Measurements from ENCODE around the gene TTC27.

Gene TTC27

DNA sequence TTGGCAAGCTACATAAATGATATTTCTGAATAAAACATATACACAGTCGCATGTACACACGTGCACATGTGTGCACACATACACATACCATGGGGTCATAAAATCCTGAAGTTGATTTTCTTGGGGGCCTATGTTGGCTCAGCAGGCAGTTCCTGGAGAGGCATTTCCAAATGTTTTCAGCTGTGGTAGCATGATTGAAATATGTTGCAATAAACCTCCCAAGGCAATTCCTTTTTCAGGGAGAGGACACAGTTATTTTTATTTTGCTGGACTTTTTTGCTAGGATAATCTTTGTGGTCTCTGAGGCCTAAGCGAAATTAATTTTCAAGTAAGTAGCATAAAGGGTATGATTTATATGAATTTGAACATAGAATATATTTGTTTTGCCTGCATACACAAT is 192.2 kb downstream of the TTC27 start:
- TF ChIP-seq Cebpa-rat (IDR thresholded peaks at IDR 0.05), result peak in 1 of 11 experiments; percentile 20; a peak in 1 of 22 replicates
- Histone ChIP-seq H3K9me3 (replicated peaks in 1 of 11) (no peaks in the 10 kb centered on the region), H3K27ac (no peak overlapping the region)

DNA sequence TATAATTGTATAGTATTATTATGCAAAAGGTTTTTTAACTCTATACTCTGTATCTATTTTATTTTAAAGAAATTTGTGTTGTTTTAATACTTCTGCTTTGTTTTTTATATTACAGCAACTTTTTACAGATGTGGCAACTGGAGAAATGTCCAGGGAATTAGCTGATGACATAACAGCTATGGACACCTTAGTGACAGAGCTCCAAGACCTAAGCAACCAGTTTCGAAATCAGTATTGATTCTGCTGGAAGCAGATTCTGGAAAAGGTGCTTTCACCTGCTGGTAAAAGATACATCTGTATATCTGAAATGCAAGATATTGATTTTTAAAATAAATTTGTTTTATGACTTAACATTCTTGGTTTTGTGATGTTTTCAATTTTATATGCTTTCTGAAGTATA is 192.9 kb downstream of the TTC27 start:
- H3K9ac ChIP-seq, result no peak overlapping the region
- TF ChIP-seq Cebpa-rat (IDR thresholded peaks at IDR 0.05), result no peak
- H3K4me2 ChIP-seq, result no peak overlapping the region
- peaks cover 0 to 4% (median 0%) of the 10 kb centered on the region in 10 experiments; a peak in 1 of 20 replicates for H3K4me1 ChIP-seq
- H3K4me3 ChIP-seq, result no peak overlapping the region
- peaks cover 0 to 43% (median 24%) of the 10 kb centered on the region in 11 experiments; a peak in 12 of 22 replicates for H3K36me3 ChIP-seq
- no peaks in the 10 kb centered on the region for H4K20me1 ChIP-seq
- H3K27me3 ChIP-seq, result no peaks in the 10 kb centered on the region
- no peaks in the 10 kb centered on the region for H3K9me3 ChIP-seq (replicated peaks in 1 of 11)
- no peak overlapping the region for H3K27ac ChIP-seq

More for the DNA sequence above, 192.2 kb downstream of the TTC27 start:
- Histone ChIP-seq H3K4me1 (peaks cover 0 to 4% (median 0%) of the 10 kb centered on the region in 10 experiments; a peak in 1 of 20 replicates), H3K9ac (no peak overlapping the region), H4K20me1 (no peaks in the 10 kb centered on the region), H3K4me2 (no peak overlapping the region), H3K36me3 (peaks cover 0 to 43% (median 24%) of the 10 kb centered on the region in 11 experiments; a peak in 12 of 22 replicates), H3K27me3 (no peaks in the 10 kb centered on the region), H3K4me3 (no peak overlapping the region)

- Histone ChIP-seq H3K27ac (no peak overlapping the region), H3K4me2 (no peak overlapping the region), H3K36me3 (peaks cover 0 to 30% (median 10%) of the 10 kb centered on the region in 11 experiments; a peak in 9 of 22 replicates), H3K4me1 (no peaks in the 10 kb centered on the region), H3K4me3 (no peak overlapping the region), H3K9ac (no peak overlapping the region), H3K27me3 (no peaks in the 10 kb centered on the region), H4K20me1 (no peaks in the 10 kb centered on the region), H3K9me3 (replicated peaks in 1 of 11) (peaks cover 0 to 4% (median 3%) of the 10 kb centered on the region in 11 experiments; a peak in 9 of 22 replicates)
- no peak for TF ChIP-seq Cebpa-rat (IDR thresholded peaks at IDR 0.05)
These were observed 196.4 kb downstream of the TTC27 start for GRCh38 chr2:32824070-32824809.

DNA sequence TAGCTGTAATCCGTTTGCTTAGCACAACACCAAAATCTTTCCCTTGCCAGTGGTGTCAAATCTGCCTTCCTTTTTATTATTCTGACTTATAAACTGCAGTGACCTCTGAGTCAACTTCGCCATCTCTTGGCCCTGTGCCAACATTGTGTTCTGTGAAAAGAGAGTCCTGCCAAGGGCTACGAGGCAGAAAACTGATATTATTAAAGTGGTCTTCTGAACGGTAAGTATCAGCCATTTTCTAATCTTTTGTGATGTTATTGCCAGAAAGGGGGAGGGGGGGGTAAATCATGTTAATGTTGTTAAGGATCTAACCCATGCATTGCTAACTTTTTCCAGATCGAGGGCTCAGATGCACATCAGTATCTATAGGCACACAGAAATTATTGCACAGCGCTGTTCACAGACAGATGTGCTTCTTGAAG is 197.5 kb downstream of the TTC27 start:
- no peak for TF ChIP-seq Cebpa-rat (IDR thresholded peaks at IDR 0.05)
- Histone ChIP-seq H3K36me3 (peaks cover 0 to 19% (median 3%) of the 10 kb centered on the region in 11 experiments; a peak in 6 of 22 replicates), H3K4me3 (no peak overlapping the region), H3K4me1 (no peaks in the 10 kb centered on the region), H3K9me3 (replicated peaks in 1 of 11) (peaks cover 0 to 9% (median 7%) of the 10 kb centered on the region in 11 experiments; a peak in 11 of 22 replicates), H3K27me3 (no peaks in the 10 kb centered on the region), H3K9ac (no peak overlapping the region), H3K27ac (no peak overlapping the region), H3K4me2 (no peak overlapping the region), H4K20me1 (no peaks in the 10 kb centered on the region)

GRCh38 chr2:32830196-32830595 is 202.3 kb downstream of the TTC27 start:
- Histone ChIP-seq H3K27me3 (no peaks in the 10 kb centered on the region), H4K20me1 (no peaks in the 10 kb centered on the region), H3K27ac (no peak overlapping the region), H3K36me3 (0 out of 22 replicates have a peak, but pooled peaks cover 0 to 3% (median 0%) of the 10 kb centered on the region in 11 experiments), H3K9me3 (replicated peaks in 1 of 11) (peaks cover 0 to 9% (median 7%) of the 10 kb centered on the region in 11 experiments; a peak in 11 of 22 replicates), H3K4me3 (no peak overlapping the region), H3K4me1 (peaks cover 0 to 4% (median 0%) of the 10 kb centered on the region in 10 experiments; a peak in 1 of 20 replicates), H3K9ac (no peak overlapping the region), H3K4me2 (no peak overlapping the region)
- TF ChIP-seq Cebpa-rat (IDR thresholded peaks at IDR 0.05), result no peak

GRCh38 chr2:32832821-32833220 is 205.0 kb downstream of the TTC27 start:
- Histone ChIP-seq H3K27me3 (no peaks in the 10 kb centered on the region), H3K4me3 (no peak overlapping the region), H3K9ac (no peak overlapping the region), H3K4me2 (no peak overlapping the region), H3K36me3 (no peaks in the 10 kb centered on the region), H3K4me1 (peaks cover 0 to 4% (median 0%) of the 10 kb centered on the region in 10 experiments; a peak in 2 of 20 replicates), H3K27ac (no peak overlapping the region), H4K20me1 (no peaks in the 10 kb centered on the region), H3K9me3 (replicated peaks in 1 of 11) (peaks cover 0 to 9% (median 7%) of the 10 kb centered on the region in 11 experiments; a peak in 11 of 22 replicates)
- no peak for TF ChIP-seq Cebpa-rat (IDR thresholded peaks at IDR 0.05)

- Histone ChIP-seq H3K4me1 (peaks cover 0 to 6% (median 0%) of the 10 kb centered on the region in 10 experiments; a peak in 4 of 20 replicates), H3K4me2 (no peak overlapping the region), H3K9me3 (replicated peaks in 1 of 11) (peaks cover 0 to 9% (median 7%) of the 10 kb centered on the region in 11 experiments; a peak in 11 of 22 replicates), H3K4me3 (no peak overlapping the region), H3K9ac (no peak overlapping the region), H3K27me3 (no peaks in the 10 kb centered on the region), H3K36me3 (no peaks in the 10 kb centered on the region), H3K27ac (no peak overlapping the region), H4K20me1 (no peaks in the 10 kb centered on the region)
- TF ChIP-seq Cebpa-rat (IDR thresholded peaks at IDR 0.05), result no peak
These were observed 205.9 kb downstream of the TTC27 start for GRCh38 chr2:32833709-32834108.

- Histone ChIP-seq H3K9me3 (replicated peaks in 1 of 11) (no peaks in the 10 kb centered on the region), H3K4me2 (no peak overlapping the region), H3K4me3 (no peak overlapping the region), H3K4me1 (peaks cover 0 to 11% (median 0%) of the 10 kb centered on the region in 10 experiments; a peak in 4 of 20 replicates), H3K27me3 (no peaks in the 10 kb centered on the region), H3K27ac (no peak overlapping the region), H3K36me3 (no peaks in the 10 kb centered on the region), H4K20me1 (no peaks in the 10 kb centered on the region), H3K9ac (no peak overlapping the region)
- TF ChIP-seq Cebpa-rat (IDR thresholded peaks at IDR 0.05), result no peak
These were observed 207.3 kb downstream of the TTC27 start for GRCh38 chr2:32835148-32835547.

DNA sequence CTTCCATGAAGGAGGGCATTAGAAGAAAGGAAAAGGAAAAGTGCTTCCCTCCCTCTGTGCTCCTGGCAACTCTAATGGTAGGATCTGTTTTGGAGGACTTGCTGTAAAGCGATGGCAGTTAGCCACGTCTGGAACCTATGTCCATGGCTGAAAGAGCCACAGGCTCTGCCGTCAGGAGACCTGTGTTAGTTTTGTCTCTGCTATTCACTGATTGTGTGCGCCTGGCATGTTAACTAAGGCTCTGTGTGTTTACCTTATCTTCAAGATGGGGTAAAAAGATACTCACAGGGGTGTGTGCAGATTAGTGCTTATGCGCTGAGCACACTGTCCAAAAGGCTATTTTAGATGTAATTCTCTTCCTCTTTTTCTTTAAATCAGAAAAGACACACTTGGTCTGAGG is 209.1 kb downstream of the TTC27 start:
- TF ChIP-seq Cebpa-rat (IDR thresholded peaks at IDR 0.05), result no peak
- no peaks in the 10 kb centered on the region for H3K36me3 ChIP-seq
- no peak overlapping the region for H3K27ac ChIP-seq
- H3K9me3 ChIP-seq (replicated peaks in 1 of 11), result no peaks in the 10 kb centered on the region
- peaks cover 0 to 11% (median 0%) of the 10 kb centered on the region in 10 experiments; a peak in 4 of 20 replicates for H3K4me1 ChIP-seq
- no peak overlapping the region for H3K9ac ChIP-seq
- H3K27me3 ChIP-seq, result no peaks in the 10 kb centered on the region
- H4K20me1 ChIP-seq, result no peaks in the 10 kb centered on the region
- H3K4me3 ChIP-seq, result no peak overlapping the region
- H3K4me2 ChIP-seq, result no peak overlapping the region

Measured in BLaER1 treated with 17β-estradiol and CSF1 and Interleukin-3, amounts not matched to agents 10 nM and 100 nM (cell line).